ENCODE data around the gene MLX. TPM values are rescaled to one million over a fixed set of nuclear protein-coding genes. Genes with fewer than 3 reads are reported as not detected.

MLX gene
- total and polyA plus RNA-seq, 2 of the 8 experiments (the other 6 are each of a cell fraction or from before 2014, with no cell fraction given), result 27.0 to 27.5 TPM

DNA sequence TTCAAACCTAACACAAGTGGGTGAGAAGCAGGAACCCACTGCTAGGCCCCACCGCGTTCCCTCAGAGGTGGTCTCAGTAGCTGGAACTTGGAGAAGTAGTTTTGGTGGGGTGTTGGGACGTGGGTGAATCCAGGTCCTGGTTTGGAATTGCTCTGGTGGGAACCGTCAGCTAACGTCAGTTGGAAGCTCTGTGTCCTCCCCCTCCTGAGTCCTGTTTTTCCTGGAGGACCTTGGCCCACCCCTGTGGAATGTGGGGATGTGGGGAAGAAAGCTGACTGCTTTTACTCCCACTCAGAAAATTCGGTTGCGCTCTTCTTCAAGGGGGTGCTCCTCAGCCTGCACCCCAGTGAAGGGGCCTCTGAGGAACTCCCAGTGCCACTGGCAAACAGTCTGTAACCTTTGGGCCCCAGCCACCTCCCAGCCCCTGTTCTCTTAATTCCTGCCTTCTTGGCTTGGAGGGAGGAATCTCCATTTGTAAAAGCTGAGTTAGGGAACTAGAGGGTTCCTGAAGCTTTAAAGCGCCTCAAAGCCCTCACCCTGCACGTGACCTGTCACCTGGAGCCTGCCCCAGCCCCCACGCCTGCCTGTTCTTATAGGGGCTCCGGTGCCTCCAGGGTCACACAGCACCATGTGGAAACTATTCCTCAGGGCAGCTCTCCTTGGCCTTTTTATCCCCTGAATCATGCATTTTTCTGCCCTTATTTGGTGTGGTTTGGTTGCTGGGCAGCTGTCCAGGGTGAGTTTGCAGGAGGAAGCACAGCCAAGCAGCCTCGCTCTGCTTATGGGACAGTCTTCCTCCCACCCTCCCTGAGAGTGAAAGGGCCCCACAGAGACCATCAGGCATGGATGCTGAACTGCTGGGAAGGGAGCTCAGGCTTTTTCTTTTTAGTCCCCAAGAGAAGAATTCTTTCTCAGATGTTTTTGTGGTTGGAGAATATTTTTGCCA lies 47.1 kb upstream of the MLX start:
- Histone ChIP-seq H4K8ac (ENCODE audit: extremely low read depth, insufficient read depth, low read length) (no peak overlapping the region), H3K79me2 (ENCODE audit: control insufficient read depth in 1 of 2, insufficient read depth in 2 of 2, low read length in 2 of 2) (no peaks in the 10 kb centered on the region), H3K9me3 (ENCODE audit: insufficient read depth in 2 of 2, low read depth in 1 of 2, low read length in 1 of 2) (no peaks in the 10 kb centered on the region), H2AFZ (ENCODE audit: low read length) (no peak overlapping the region), H2AK5ac (ENCODE audit: low read depth, low read length) (no peak overlapping the region), H3K27ac (ENCODE audit: low read depth, low read length) (no peak overlapping the region), H3K9ac (replicated peaks in 1 of 4; ENCODE audit: extremely low read depth in 1 of 4, low read depth in 3 of 4, low read length in 3 of 4) (no peak overlapping the region), H4K5ac (ENCODE audit: insufficient read length, low read depth, low read length) (no peak overlapping the region), H3K14ac (ENCODE audit: insufficient read length) (no peak overlapping the region), H2BK5ac (ENCODE audit: low read depth, low read length) (no peak overlapping the region), H4K91ac (replicated peaks; ENCODE audit: insufficient read length, low read length) (no peak overlapping the region), H3K4ac (replicated peaks; ENCODE audit: insufficient read length, low read depth, low read length) (no peak overlapping the region), H2BK20ac (ENCODE audit: low read length) (no peak overlapping the region), H4K20me1 (replicated peaks in 1 of 2; ENCODE audit: control insufficient read depth in 1 of 2, insufficient read depth in 2 of 2, low read length in 2 of 2) (peaks cover 2 to 7% of the 10 kb centered on the region in 2 experiments), H3K36me3 (ENCODE audit: control insufficient read depth in 2 of 4, insufficient read depth in 4 of 4, low read length in 3 of 4) (peaks cover 3 to 9% (median 5%) of the 10 kb centered on the region in 4 experiments; a peak in 5 of 8 replicates), H3K4me2 (ENCODE audit: insufficient read depth in 1 of 2, low read depth in 2 of 2, low read length in 2 of 2) (peak overlapping the region; percentile 44 to 45), H3K27me3 (replicated peaks in 1 of 4; ENCODE audit: control insufficient read depth in 3 of 4, extremely low read depth in 1 of 4, insufficient read depth in 3 of 4, low read length in 3 of 4) (no peaks in the 10 kb centered on the region; a peak in 3 of 7 replicates), H2BK120ac (replicated peaks; ENCODE audit: low read depth, low read length) (no peak overlapping the region), H2BK12ac (ENCODE audit: low read depth, low read length) (no peak overlapping the region), H3K23ac (ENCODE audit: insufficient read length) (no peak overlapping the region), H3K56ac (replicated peaks; ENCODE audit: insufficient read length, low read depth, low read length) (no peak overlapping the region), H2BK15ac (ENCODE audit: low read length) (no peak overlapping the region; the same call in 1 of the 2 replicates), H3K79me1 (ENCODE audit: low read depth, low read length) (no peaks in the 10 kb centered on the region), H3K18ac (ENCODE audit: extremely low read depth, low read length) (no peak overlapping the region), H3K4me3 (ENCODE audit: extremely low read depth in 1 of 4, insufficient read depth in 2 of 4, low read depth in 3 of 4, low read length in 4 of 4) (peak overlapping the region in 2 of 4 experiments; percentile 8 to 26; a peak in 3 of 8 replicates), H3K23me2 (ENCODE audit: low read depth, low read length) (no peaks in the 10 kb centered on the region), H3K4me1 (replicated peaks in 1 of 4; ENCODE audit: control insufficient read depth in 3 of 4, insufficient read depth in 4 of 4, low read length in 3 of 4) (peaks cover 6 to 18% (median 15%) of the 10 kb centered on the region in 4 experiments)
- ChIA-PET POLR2A (ENCODE audit: partially characterized antibody) (interaction anchor here (0.6 to 2.2 kb wide), 9 partner anchors 9 to 502 kb away, joined by 3 to 14 read pairs (median 5); partner anchors contain the start of genes DNAJC7 and NAGLU), CTCF (ENCODE audit: partially characterized antibody) (interaction anchor here (0.6 to 5.8 kb wide), 22 partner anchors 10 to 298 kb away, joined by 3 to 69 read pairs (median 5); partner anchors contain the start of gene CAVIN1)
- DNase-seq (ENCODE audit: low read depth in 1 of 2, low spot score in 2 of 2), result peak; percentile 51 to 59
- FAIRE-seq, result no peak
- WGBS, 2 experiments (ENCODE audit: extremely low coverage in 1 of 2, insufficient coverage in 1 of 2, insufficient read length in 1 of 2, insufficient replicate concordance in 2 of 2, low coverage in 1 of 2, low lambda C conversion rate in 2 of 2, missing lambda C conversion rate in 1 of 2), result 48% methylated on average over 12 of the region's 12 CpGs; no CpG with 5 or more reads in 1 of the 2 experiments
- TF ChIP-seq, protein P1, sequence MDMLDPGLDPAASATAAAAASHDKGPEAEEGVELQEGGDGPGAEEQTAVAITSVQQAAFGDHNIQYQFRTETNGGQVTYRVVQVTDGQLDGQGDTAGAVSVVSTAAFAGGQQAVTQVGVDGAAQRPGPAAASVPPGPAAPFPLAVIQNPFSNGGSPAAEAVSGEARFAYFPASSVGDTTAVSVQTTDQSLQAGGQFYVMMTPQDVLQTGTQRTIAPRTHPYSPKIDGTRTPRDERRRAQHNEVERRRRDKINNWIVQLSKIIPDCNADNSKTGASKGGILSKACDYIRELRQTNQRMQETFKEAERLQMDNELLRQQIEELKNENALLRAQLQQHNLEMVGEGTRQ (IDR thresholded peaks at IDR 0.05; ENCODE audit: low read length), result peak; percentile 90
- TF ChIP-seq KDM5A (IDR thresholded peaks at IDR 0.05; ENCODE audit: low read length) (no peak), CTBP2 (IDR thresholded peaks at IDR 0.05; ENCODE audit: borderline replicate concordance, insufficient read depth, insufficient read length, low read length) (no peak), EP300 (IDR thresholded peaks at IDR 0.05; ENCODE audit: borderline replicate concordance in 1 of 2, low read depth in 2 of 2, low read length in 2 of 2) (no peak), TCF12 (IDR thresholded peaks at IDR 0.05; ENCODE audit: low read depth, low read length) (peak; percentile 71; the same call in 1 of the 2 replicates), SRF (IDR thresholded peaks at IDR 0.05; ENCODE audit: low read depth, low read length) (peak; percentile 90)
- TF ChIP-seq, protein P2, sequence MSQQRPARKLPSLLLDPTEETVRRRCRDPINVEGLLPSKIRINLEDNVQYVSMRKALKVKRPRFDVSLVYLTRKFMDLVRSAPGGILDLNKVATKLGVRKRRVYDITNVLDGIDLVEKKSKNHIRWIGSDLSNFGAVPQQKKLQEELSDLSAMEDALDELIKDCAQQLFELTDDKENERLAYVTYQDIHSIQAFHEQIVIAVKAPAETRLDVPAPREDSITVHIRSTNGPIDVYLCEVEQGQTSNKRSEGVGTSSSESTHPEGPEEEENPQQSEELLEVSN (IDR thresholded peaks at IDR 0.05), result peak; percentile 31; the same call in 1 of the 2 replicates
